Cardiac muscle cell (in vitro differentiated cells and primary cell): ENCODE results near the gene ZC3H7B. TPM values are rescaled to one million over a fixed set of nuclear protein-coding genes. Genes with fewer than 3 reads are reported as not detected.

ENCODE experiments used
- DNase-seq, 2 donors: peaks; one replicate each; pipeline versions ENCODE4 v3.0.0 to v3.0.0-alpha.2; 2010 to 2017; ENCODE audit warnings: low read depth in 1 of 2, low spot score in 1 of 2
- H3K27ac ChIP-seq: fragments of 200-600 bp; sonication (generic); 2 replicates; pipeline ENCODE4 v1.5.1; 2016
- H3K27me3 ChIP-seq: fragments of 200-600 bp; sonication (generic); 2 replicates; pipeline ENCODE4 v1.6.0; 2016; ENCODE audit warnings: control low read depth
- H3K36me3 ChIP-seq: fragments of 200-600 bp; sonication (generic); 2 replicates; pipeline ENCODE4 v1.5.1; 2016; ENCODE audit warnings: control low read depth
- H3K4me1 ChIP-seq: fragments of 200-600 bp; sonication (generic); 2 replicates; pipeline ENCODE4 v1.8.1; 2017; ENCODE audit warnings: low read depth, mild to moderate bottlenecking, mixed run types
- H3K4me3 ChIP-seq: fragments of 200-600 bp; sonication (generic); 2 replicates; pipeline ENCODE4 v1.5.1; 2016; ENCODE audit warnings: mild to moderate bottlenecking
- H3K9me3 ChIP-seq: fragments of 200-600 bp; sonication (generic); 2 replicates; pipeline ENCODE4 v1.5.1; 2017; ENCODE audit warnings: low read depth, mild to moderate bottlenecking, control low read depth
- polyA plus RNA-seq: library from polyadenylated mRNA; unstranded; fragments of >200 nt; fragmentation: Nextera tagmentation; extraction: Ambion mirVana; gene quantifications from 2 replicates; pipeline ENCODE4 v1.2.1, GENCODE V29; 2016
- total RNA-seq: library from RNA; depleted of rRNA; stranded (reverse); fragments of >200 nt; gene quantifications from 2 replicates; pipeline ENCODE4 v1.2.3, GENCODE V29; 2016
- TF ChIP-seq, protein P1 (sequence below): IDR thresholded peaks from 2 replicates; pipeline ENCODE4 v1.5.1; 2012; ENCODE audit warnings: low read depth, mild to moderate bottlenecking, low read length

ZC3H7B gene
- total and polyA plus RNA-seq, 2 experiments from 2014 or later: 7.2 to 65.9 TPM

DNA sequence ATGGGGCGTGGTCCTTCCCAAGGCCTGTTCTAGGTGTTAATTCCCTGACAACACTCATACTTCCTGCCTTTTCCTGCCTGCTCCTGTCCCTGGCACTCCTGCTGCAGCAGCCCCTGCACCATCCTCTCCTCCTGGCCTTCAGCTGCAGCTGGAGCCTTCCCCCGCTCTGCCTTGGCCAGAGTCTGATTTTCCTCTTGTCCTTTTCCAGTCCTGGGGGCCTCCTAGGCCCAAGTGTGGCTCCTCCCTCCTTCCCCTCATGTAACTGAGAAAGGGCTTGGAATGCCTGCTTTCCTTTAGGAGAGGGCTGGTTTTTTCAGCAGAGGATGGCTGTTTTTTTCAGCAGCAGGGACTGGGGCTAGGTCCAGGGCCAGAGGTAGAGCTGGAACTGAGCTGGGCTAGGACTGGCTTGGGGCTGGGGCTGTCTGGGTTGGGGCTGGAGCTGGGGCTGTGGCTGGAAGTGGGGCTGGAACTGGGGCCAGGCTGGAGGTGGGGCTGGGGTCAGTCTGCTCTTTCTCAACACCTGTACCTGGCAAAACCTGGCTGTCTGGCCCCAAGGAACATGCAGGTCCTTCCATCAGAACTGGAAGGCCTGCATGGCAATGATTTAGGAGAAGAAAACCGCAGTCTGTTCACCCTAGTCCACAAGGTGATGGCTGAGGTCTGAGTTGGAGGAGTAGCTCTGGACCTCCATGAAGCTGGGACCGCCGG lies 23.6 kb downstream of the ZC3H7B start:
- Histone ChIP-seq H3K36me3 (peaks cover 13% of the 10 kb centered on the region), H3K4me1 (no peaks in the 10 kb centered on the region), H3K9me3 (no peaks in the 10 kb centered on the region), H3K27me3 (no peaks in the 10 kb centered on the region), H3K4me3 (no peak overlapping the region), H3K27ac (peak overlapping the region; percentile 4)
- TF ChIP-seq, protein P1, sequence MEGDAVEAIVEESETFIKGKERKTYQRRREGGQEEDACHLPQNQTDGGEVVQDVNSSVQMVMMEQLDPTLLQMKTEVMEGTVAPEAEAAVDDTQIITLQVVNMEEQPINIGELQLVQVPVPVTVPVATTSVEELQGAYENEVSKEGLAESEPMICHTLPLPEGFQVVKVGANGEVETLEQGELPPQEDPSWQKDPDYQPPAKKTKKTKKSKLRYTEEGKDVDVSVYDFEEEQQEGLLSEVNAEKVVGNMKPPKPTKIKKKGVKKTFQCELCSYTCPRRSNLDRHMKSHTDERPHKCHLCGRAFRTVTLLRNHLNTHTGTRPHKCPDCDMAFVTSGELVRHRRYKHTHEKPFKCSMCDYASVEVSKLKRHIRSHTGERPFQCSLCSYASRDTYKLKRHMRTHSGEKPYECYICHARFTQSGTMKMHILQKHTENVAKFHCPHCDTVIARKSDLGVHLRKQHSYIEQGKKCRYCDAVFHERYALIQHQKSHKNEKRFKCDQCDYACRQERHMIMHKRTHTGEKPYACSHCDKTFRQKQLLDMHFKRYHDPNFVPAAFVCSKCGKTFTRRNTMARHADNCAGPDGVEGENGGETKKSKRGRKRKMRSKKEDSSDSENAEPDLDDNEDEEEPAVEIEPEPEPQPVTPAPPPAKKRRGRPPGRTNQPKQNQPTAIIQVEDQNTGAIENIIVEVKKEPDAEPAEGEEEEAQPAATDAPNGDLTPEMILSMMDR: no peak
- no peak for DNase-seq

- H3K4me1 ChIP-seq: no peaks in the 10 kb centered on the region
- H3K27me3 ChIP-seq: no peaks in the 10 kb centered on the region
- no peak for DNase-seq
- H3K4me3 ChIP-seq: no peak overlapping the region
- no peaks in the 10 kb centered on the region for H3K9me3 ChIP-seq
- TF ChIP-seq, protein P1: no peak
- H3K27ac ChIP-seq: no peak overlapping the region
- peaks cover 19% of the 10 kb centered on the region for H3K36me3 ChIP-seq
Observed at GRCh38 chr22:41327124-41327523, 25.8 kb downstream of the ZC3H7B start.

GRCh38 chr22:41330169-41330568 lies 28.8 kb downstream of the ZC3H7B start:
- H3K36me3 ChIP-seq: peaks cover 27% of the 10 kb centered on the region
- TF ChIP-seq, protein P1: no peak

DNA sequence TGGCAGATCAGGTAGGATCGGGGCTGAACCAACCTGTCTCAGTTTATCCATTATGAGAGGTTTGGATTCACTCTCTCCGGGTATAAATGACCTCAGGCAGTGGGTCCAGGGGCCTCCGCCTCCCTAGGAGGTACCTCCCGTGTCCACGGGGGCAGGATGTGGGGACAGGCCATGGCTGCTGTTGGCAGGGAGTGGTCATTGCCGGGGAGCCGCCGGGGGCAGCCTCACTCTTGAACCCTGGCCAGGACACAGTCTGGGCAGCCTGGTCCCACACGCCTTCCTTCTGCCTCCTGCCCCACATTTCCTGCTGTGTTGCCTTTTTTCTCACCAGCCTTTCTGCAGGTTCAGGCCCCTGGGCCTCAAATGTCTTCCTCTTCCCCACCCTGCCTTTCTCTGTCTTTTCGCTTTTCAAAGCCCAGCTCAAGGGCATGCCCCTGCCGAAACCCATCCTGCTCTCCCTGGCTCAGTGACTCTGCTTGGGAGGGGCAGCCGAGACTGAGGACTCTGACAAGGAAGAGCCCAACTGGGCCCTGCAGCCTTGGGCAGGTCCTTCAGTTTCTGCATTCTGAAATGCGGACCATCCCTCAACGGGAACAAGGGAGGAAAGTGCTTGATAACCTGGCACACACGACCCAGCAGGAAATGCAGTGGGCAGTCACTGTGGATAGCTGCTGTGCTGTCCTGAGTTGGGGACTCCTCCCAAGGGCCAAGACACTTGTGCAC lies 31.1 kb downstream of the ZC3H7B start:
- no peaks in the 10 kb centered on the region for H3K9me3 ChIP-seq
- H3K4me3 ChIP-seq: no peak overlapping the region
- H3K4me1 ChIP-seq: no peaks in the 10 kb centered on the region
- peaks cover 20% of the 10 kb centered on the region for H3K36me3 ChIP-seq
- no peak for DNase-seq
- H3K27ac ChIP-seq: no peak overlapping the region
- TF ChIP-seq, protein P1: no peak
- H3K27me3 ChIP-seq: no peaks in the 10 kb centered on the region

More at GRCh38 chr22:41330169-41330568, 28.8 kb downstream of the ZC3H7B start:
- no peaks in the 10 kb centered on the region for H3K9me3 ChIP-seq
- H3K4me3 ChIP-seq: no peak overlapping the region
- H3K27ac ChIP-seq: no peak overlapping the region
- H3K4me1 ChIP-seq: no peaks in the 10 kb centered on the region
- DNase-seq: no peak
- no peaks in the 10 kb centered on the region for H3K27me3 ChIP-seq

DNA sequence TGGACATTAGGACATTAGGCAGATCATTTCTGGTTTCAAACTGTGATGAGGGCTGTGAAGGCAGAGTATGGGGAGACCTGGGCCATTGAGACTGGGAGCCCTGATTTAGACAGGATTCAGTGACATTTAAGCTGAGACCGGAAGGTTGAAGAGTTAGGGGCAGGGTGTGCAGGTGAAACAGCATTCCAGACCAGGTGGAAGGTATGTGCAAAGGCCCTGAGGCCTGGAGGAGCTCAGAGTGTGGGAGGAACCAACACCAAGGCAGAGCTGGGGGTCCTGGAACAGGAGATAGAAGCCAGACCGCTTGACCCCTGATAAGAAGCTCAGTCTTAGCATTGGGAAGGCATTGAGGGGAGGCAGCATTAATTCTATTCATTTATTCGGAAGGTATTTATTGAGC lies 32.5 kb downstream of the ZC3H7B start:
- Histone ChIP-seq H3K9me3 (no peaks in the 10 kb centered on the region), H3K4me3 (no peak overlapping the region), H3K4me1 (no peaks in the 10 kb centered on the region), H3K36me3 (peaks cover 20% of the 10 kb centered on the region), H3K27me3 (no peaks in the 10 kb centered on the region), H3K27ac (no peak overlapping the region)
- TF ChIP-seq, protein P1: no peak
- DNase-seq: no peak
